Measurements from ENCODE around the gene DNAJC18. TPM values are rescaled to one million over a fixed set of nuclear protein-coding genes. Genes with fewer than 3 reads are reported as not detected.

Gene DNAJC18
- total and polyA plus RNA-seq, 2 donors (not counting 1 experiment from before 2014, with no cell fraction given), result 2.0 to 13.6 TPM

DNA sequence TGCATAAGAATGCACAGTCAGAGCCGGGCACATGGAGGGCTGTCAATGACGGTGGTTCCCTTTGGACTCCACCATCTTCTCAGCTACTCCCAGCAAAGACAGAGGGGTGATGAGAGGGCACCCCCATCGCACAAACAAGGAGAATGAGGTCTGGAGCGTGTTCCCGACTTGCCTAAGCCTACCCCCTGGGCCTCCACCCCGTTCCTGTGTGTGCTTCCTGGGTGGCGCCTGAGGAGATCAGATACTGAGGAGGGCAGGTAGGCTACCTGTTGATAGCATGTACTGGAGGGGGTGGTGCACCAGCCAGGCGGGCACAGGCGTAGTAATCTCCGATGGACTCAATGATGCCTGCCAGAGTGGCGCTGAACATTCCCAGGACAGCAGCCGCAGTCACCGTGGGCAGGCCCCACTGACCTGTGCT lies 60.4 kb downstream of the DNAJC18 start:
- H3K4me1 Mint-ChIP-seq, result peaks cover 21% of the 10 kb centered on the region
- CTCF ChIA-PET, result interaction anchor here (1.3 kb wide), 1 partner anchor 13 kb away, joined by 3 read pairs; no protein-coding TSS in a partner anchor
- H3K27me3 Mint-ChIP-seq, result no peaks in the 10 kb centered on the region
- no peak overlapping the region for H2AFZ ChIP-seq (ENCODE audit: insufficient read depth, low read depth, low read length, poor library complexity, severe bottlenecking)
- H3K27ac ChIP-seq (ENCODE audit: low read length in 2 of 2), result no peak overlapping the region
- no peaks in the 10 kb centered on the region for H3K9me3 ChIP-seq (ENCODE audit: control extremely low read depth in 1 of 3, control insufficient read depth in 2 of 3, insufficient read depth in 1 of 3, low read length in 2 of 3)
- no peak overlapping the region for H3K4me3 Mint-ChIP-seq
- peaks cover 28% of the 10 kb centered on the region for H3K79me2 ChIP-seq (ENCODE audit: control insufficient read depth, insufficient read depth, low read length)
- no peaks in the 10 kb centered on the region for H4K20me1 ChIP-seq (ENCODE audit: control insufficient read depth, insufficient read depth, low read length, poor library complexity, severe bottlenecking)
- no peak for TF ChIP-seq EZH2 (IDR thresholded peaks at IDR 0.05; ENCODE audit: borderline replicate concordance, insufficient read depth, low read depth, low read length, poor library complexity, severe bottlenecking)
- TF ChIP-seq, protein P1, sequence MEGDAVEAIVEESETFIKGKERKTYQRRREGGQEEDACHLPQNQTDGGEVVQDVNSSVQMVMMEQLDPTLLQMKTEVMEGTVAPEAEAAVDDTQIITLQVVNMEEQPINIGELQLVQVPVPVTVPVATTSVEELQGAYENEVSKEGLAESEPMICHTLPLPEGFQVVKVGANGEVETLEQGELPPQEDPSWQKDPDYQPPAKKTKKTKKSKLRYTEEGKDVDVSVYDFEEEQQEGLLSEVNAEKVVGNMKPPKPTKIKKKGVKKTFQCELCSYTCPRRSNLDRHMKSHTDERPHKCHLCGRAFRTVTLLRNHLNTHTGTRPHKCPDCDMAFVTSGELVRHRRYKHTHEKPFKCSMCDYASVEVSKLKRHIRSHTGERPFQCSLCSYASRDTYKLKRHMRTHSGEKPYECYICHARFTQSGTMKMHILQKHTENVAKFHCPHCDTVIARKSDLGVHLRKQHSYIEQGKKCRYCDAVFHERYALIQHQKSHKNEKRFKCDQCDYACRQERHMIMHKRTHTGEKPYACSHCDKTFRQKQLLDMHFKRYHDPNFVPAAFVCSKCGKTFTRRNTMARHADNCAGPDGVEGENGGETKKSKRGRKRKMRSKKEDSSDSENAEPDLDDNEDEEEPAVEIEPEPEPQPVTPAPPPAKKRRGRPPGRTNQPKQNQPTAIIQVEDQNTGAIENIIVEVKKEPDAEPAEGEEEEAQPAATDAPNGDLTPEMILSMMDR (IDR thresholded peaks at IDR 0.05), result no peak
- 99% methylated on average over 10 of the region's 13 CpGs for WGBS (ENCODE audit: insufficient coverage)
- ATAC-seq (ENCODE audit: low read depth) (no peak), DNase-seq (no peak)
- H3K36me3 ChIP-seq (replicated peaks in 1 of 2; ENCODE audit: control extremely low read depth in 1 of 2, control insufficient read depth in 1 of 2, extremely low read depth in 1 of 2, insufficient read depth in 2 of 2, low read length in 1 of 2), result peaks cover 0 to 2% of the 10 kb centered on the region in 2 experiments
- H3K27ac Mint-ChIP-seq, result no peak overlapping the region
- peaks cover 10 to 18% of the 10 kb centered on the region in 2 donors for H3K4me1 ChIP-seq (ENCODE audit: control insufficient read depth in 2 of 2, insufficient read depth in 2 of 2, low read length in 2 of 2)
- H3K9me3 Mint-ChIP-seq (ENCODE audit: insufficient read depth), result no peaks in the 10 kb centered on the region
- POLR2A ChIA-PET, result no interaction called here
- H3K9ac ChIP-seq (ENCODE audit: low read length), result no peak overlapping the region
- intact Hi-C loops (cut with micrococcal nuclease), result no loop called here
- H3K4me3 ChIP-seq (ENCODE audit: control extremely low read depth in 1 of 5, extremely low read depth in 1 of 5, insufficient read depth in 1 of 5, low read depth in 2 of 5, low read length in 4 of 5), result no peak overlapping the region
- no peak overlapping the region for H3K4me2 ChIP-seq (replicated peaks; ENCODE audit: low read depth, low read length, poor library complexity, severe bottlenecking)
- H3K27me3 ChIP-seq (replicated peaks in 1 of 4; ENCODE audit: control extremely low read depth in 1 of 4, control insufficient read depth in 3 of 4, insufficient read depth in 4 of 4, low read length in 3 of 4), result no peaks in the 10 kb centered on the region

- Histone ChIP-seq H3K27ac (ENCODE audit: low read length in 2 of 2) (no peak overlapping the region), H3K9ac (ENCODE audit: low read length) (no peak overlapping the region), H3K79me2 (ENCODE audit: control insufficient read depth, insufficient read depth, low read length) (peaks cover 28% of the 10 kb centered on the region), H3K9me3 (ENCODE audit: control extremely low read depth in 1 of 3, control insufficient read depth in 2 of 3, insufficient read depth in 1 of 3, low read length in 2 of 3) (no peaks in the 10 kb centered on the region), H3K27me3 (replicated peaks in 1 of 4; ENCODE audit: control extremely low read depth in 1 of 4, control insufficient read depth in 3 of 4, insufficient read depth in 4 of 4, low read length in 3 of 4) (no peaks in the 10 kb centered on the region), H3K4me1 (ENCODE audit: control insufficient read depth in 2 of 2, insufficient read depth in 2 of 2, low read length in 2 of 2) (peaks cover 8 to 15% of the 10 kb centered on the region in 2 donors), H3K4me3 (ENCODE audit: control extremely low read depth in 1 of 5, extremely low read depth in 1 of 5, insufficient read depth in 1 of 5, low read depth in 2 of 5, low read length in 4 of 5) (no peak overlapping the region), H3K36me3 (replicated peaks in 1 of 2; ENCODE audit: control extremely low read depth in 1 of 2, control insufficient read depth in 1 of 2, extremely low read depth in 1 of 2, insufficient read depth in 2 of 2, low read length in 1 of 2) (peaks cover 0 to 8% of the 10 kb centered on the region in 2 experiments), H2AFZ (ENCODE audit: insufficient read depth, low read depth, low read length, poor library complexity, severe bottlenecking) (no peak overlapping the region), H3K4me2 (replicated peaks; ENCODE audit: low read depth, low read length, poor library complexity, severe bottlenecking) (no peak overlapping the region), H4K20me1 (ENCODE audit: control insufficient read depth, insufficient read depth, low read length, poor library complexity, severe bottlenecking) (no peaks in the 10 kb centered on the region)
- H3K9me3 Mint-ChIP-seq (ENCODE audit: insufficient read depth), result no peaks in the 10 kb centered on the region
- CTCF ChIA-PET, result interaction anchor here (1.3 to 2.0 kb wide), 3 partner anchors 9 to 25 kb away, joined by 3 to 7 read pairs (median 3); no protein-coding TSS in a partner anchor
- WGBS (ENCODE audit: insufficient coverage), result 94% methylated on average over 40 of the region's 47 CpGs
- no peaks in the 10 kb centered on the region for H3K27me3 Mint-ChIP-seq
- H3K4me3 Mint-ChIP-seq, result no peak overlapping the region
- TF ChIP-seq EZH2 (IDR thresholded peaks at IDR 0.05; ENCODE audit: borderline replicate concordance, insufficient read depth, low read depth, low read length, poor library complexity, severe bottlenecking), result no peak
- TF ChIP-seq, protein P1 (IDR thresholded peaks at IDR 0.05), result no peak
- intact Hi-C loops (cut with micrococcal nuclease), result no loop called here
- POLR2A ChIA-PET, result no interaction called here
- H3K4me1 Mint-ChIP-seq, result peaks cover 14% of the 10 kb centered on the region
- ATAC-seq (ENCODE audit: low read depth) (no peak), DNase-seq (no peak)
- H3K27ac Mint-ChIP-seq, result no peak overlapping the region
These were observed 61.1 kb downstream of the DNAJC18 start for GRCh38 chr5:139378101-139378825.

All from B cell (primary cell).